22Rv1 (cell line): Measurements from ENCODE around the gene EPB41L4B.

Experiments
- CTCF ChIP-seq: fragments of 450-650 bp; IDR thresholded peaks from 2 replicates; pipeline ENCODE4 v1.5.1; 2017; ENCODE audit warnings: mild to moderate bottlenecking
- ZFX ChIP-seq: fragments of 450-650 bp; IDR thresholded peaks from 2 replicates; pipeline ENCODE4 v1.6.1; 2017; ENCODE audit warnings: antibody characterized with exemption, borderline replicate concordance

DNA sequence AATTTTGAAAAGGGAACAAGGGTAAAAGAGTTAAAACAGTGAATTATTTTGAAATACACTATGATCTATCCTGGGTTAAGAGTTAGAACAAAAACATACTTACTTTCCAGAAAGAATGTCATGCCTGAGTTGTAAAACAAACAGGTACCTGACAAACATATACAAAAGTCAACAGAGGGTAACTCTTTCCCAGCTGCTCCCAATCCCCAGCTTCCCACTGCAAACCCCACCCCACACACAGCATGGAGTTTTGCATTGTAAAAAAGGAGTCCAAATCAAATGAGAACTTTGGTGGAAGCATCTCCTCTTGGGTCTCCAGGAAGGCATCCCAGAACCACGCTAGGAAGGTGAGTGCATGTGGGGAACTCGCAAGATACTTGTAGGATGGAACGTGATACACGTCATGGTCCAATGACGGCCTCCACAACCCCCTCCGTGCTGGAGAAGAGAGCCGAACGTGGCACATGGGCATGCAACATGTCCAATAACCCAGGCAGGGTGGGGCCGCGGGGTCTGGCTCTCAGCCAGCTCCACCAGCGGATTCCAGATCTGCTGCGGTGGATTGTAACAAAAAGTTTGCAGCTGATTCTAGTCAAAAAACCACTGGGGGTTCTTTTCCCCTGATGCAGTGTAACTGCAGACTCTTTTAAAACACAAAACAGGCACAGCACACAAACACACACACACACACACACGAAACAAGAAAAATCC lies 55.8 kb downstream of the EPB41L4B start:
- TF ChIP-seq ZFX (no peak), CTCF (no peak)
